A673 (cell line): ENCODE results near the gene U2SURP. TPM values are rescaled to one million over a fixed set of nuclear protein-coding genes. Genes with fewer than 3 reads are reported as not detected.

Experiments
- BruUV-seq: library from RNA; stranded (reverse); fragments of 400-500 nt; replicated peaks from 2 replicates; lab custom pipeline; 2021; lab: Mats Ljungman, UMichigan
- CTCF ChIA-PET: fragments of 300-600 bp; sonication (Branson Sonifier 250); formaldehyde crosslinking; loops from one replicate; lab custom pipeline; 2022; ENCODE audit warnings: antibody characterized with exemption; lab: Charles Lee
- POLR2A ChIA-PET: fragments of 300-600 bp; sonication (Branson Sonifier 250); formaldehyde crosslinking; loops from one replicate; lab custom pipeline; 2022; ENCODE audit warnings: antibody characterized with exemption; ENCODE audit not compliant: low non-redundant PET; lab: Charles Lee
- DNase-seq: peaks from one replicate; pipeline ENCODE4 v3.0.0-alpha.2; 2015; ENCODE audit warnings: low spot score
- H3K27ac ChIP-seq: fragments of 200-600 bp; sonication (generic); 2 replicates; pipeline ENCODE4 v1.5.1; 2016; ENCODE audit warnings: mixed run types, low read depth, mild to moderate bottlenecking, mixed read lengths, antibody characterized with exemption, low read length; ENCODE audit not compliant: poor library complexity, severe bottlenecking
- H3K27me3 ChIP-seq: fragments of 200-600 bp; sonication (generic); replicated peaks from 2 replicates; pipeline ENCODE4 v1.6.1; 2017; ENCODE audit warnings: mixed run types, low read depth, mild to moderate bottlenecking, mixed read lengths, antibody characterized with exemption, low read length; ENCODE audit not compliant: insufficient read depth, poor library complexity
- H3K36me3 ChIP-seq: fragments of 200-600 bp; sonication (generic); 2 replicates; pipeline ENCODE4 v1.6.1; 2016; ENCODE audit warnings: mixed run types, mild to moderate bottlenecking, mixed read lengths, antibody characterized with exemption, low read length; ENCODE audit not compliant: insufficient read depth, poor library complexity, severe bottlenecking
- H3K4me1 ChIP-seq: fragments of 200-600 bp; sonication (generic); 2 replicates; pipeline ENCODE4 v1.6.1; 2017; ENCODE audit warnings: mixed run types, mild to moderate bottlenecking, mixed read lengths, antibody characterized with exemption, low read length; ENCODE audit not compliant: insufficient read depth, poor library complexity, severe bottlenecking
- H3K4me3 ChIP-seq: fragments of 200-600 bp; sonication (generic); 2 replicates; pipeline ENCODE4 v1.5.1; 2016; ENCODE audit warnings: low read depth, mixed run types, mild to moderate bottlenecking, mixed read lengths, low read length; ENCODE audit not compliant: poor library complexity, severe bottlenecking
- H3K9me3 ChIP-seq: fragments of 200-600 bp; sonication (generic); 2 replicates; pipeline ENCODE4 v1.6.1; 2016; ENCODE audit warnings: mixed run types, low read depth, mild to moderate bottlenecking, mixed read lengths, antibody characterized with exemption, low read length; ENCODE audit not compliant: poor library complexity, severe bottlenecking
- CTCF ChIP-seq: fragments of 300-800, 200-600 bp; sonication (generic); conservative IDR thresholded peaks from 2 replicates; pipeline ENCODE4 v1.5.1; 2017; ENCODE audit warnings: low read depth, mild to moderate bottlenecking, antibody characterized with exemption, low read length, moderate library complexity, mixed read lengths
- EZH2 ChIP-seq: fragments of 200-600 bp; sonication (generic); IDR thresholded peaks from 2 replicates; pipeline ENCODE4 v1.6.1; 2017; ENCODE audit warnings: borderline replicate concordance, low read depth, mild to moderate bottlenecking, mixed read lengths, antibody characterized with exemption, low read length; ENCODE audit not compliant: poor library complexity, severe bottlenecking
- intact Hi-C: fragments of 100-400 bp; cut with micrococcal nuclease; formaldehyde crosslinking; loops from one replicate; pipeline ENCODE4 v1.10.0; 2022; ENCODE audit not compliant: unreplicated experiment
- total RNA-seq: library from RNA; stranded (reverse); gene quantifications from 2 replicates; pipeline ENCODE4 v1.2.3, GENCODE V29; 2021

The U2SURP gene
- total RNA-seq, 1 experiment from 2014 or later: 165 TPM

- BruUV-seq: no TSS peak
- intact Hi-C loops: loop anchor here (5.0 kb wide), 1 partner anchor 425 kb away; the partner anchor contains the start of gene ATR
- Histone ChIP-seq H3K4me1 (peaks cover 6% of the 10 kb centered on the region), H3K9me3 (no peaks in the 10 kb centered on the region), H3K27ac (peak overlapping the region; percentile 95), H3K27me3 (no peaks in the 10 kb centered on the region), H3K4me3 (peak overlapping the region; percentile 85), H3K36me3 (peaks cover 4% of the 10 kb centered on the region)
- no peak for TF ChIP-seq EZH2
- TF ChIP-seq CTCF: no peak
- no peak for DNase-seq
- CTCF ChIA-PET: interaction anchor here (0.8 kb wide), 1 partner anchor 173 kb away, joined by 3 read pairs; no protein-coding TSS in a partner anchor
- POLR2A ChIA-PET: no interaction called here
These were observed 1.4 kb downstream of the U2SURP start for GRCh38 chr3:143002727-143003126.

GRCh38 chr3:143004823-143005222 lies 3.5 kb downstream of the U2SURP start:
- Histone ChIP-seq H3K4me1 (peaks cover 6% of the 10 kb centered on the region), H3K27me3 (no peaks in the 10 kb centered on the region), H3K27ac (no peak overlapping the region), H3K4me3 (no peak overlapping the region), H3K9me3 (no peaks in the 10 kb centered on the region), H3K36me3 (peaks cover 4% of the 10 kb centered on the region)
- POLR2A ChIA-PET: no interaction called here
- TF ChIP-seq EZH2 (no peak), CTCF (no peak)
- BruUV-seq: no TSS peak
- CTCF ChIA-PET: no interaction called here
- intact Hi-C loops: loop anchor here (5.0 kb wide), 1 partner anchor 428 kb away; the partner anchor contains the start of gene ATR
- no peak for DNase-seq

- DNase-seq: no peak
- no peaks in the 10 kb centered on the region for H3K4me1 ChIP-seq
- TF ChIP-seq CTCF: no peak
- no peak for TF ChIP-seq EZH2
- H3K9me3 ChIP-seq: no peaks in the 10 kb centered on the region
- POLR2A ChIA-PET: no interaction called here
- intact Hi-C loops: no loop called here
- H3K27me3 ChIP-seq: no peaks in the 10 kb centered on the region
- peaks cover 12% of the 10 kb centered on the region for H3K36me3 ChIP-seq
- BruUV-seq: no TSS peak
- CTCF ChIA-PET: interaction anchor here (0.6 kb wide), 1 partner anchor 138 kb away, joined by 4 read pairs; no protein-coding TSS in a partner anchor
- H3K4me3 ChIP-seq: no peak overlapping the region
- H3K27ac ChIP-seq: no peak overlapping the region
These were observed 8.7 kb downstream of the U2SURP start for GRCh38 chr3:143010024-143010423.
